ENCODE measurements around the gene MFAP1.
"Not testable (repeated sequence)": the region's sequence is repeated elsewhere in the genome, so short reads cannot be mapped to it uniquely, and the experiment has no call there.

- not testable (repeated sequence) for TF ChIP-seq CTCF, POLR2A (IDR thresholded peaks at IDR 0.05)
Observed at GRCh38 chr15:43802676-43803075, 21.8 kb downstream of the MFAP1 start.

Data from right lobe of liver (tissue), 4 donors.